ENCODE measurements around the gene NT5C3B.
"Not testable (repeated sequence)": the region's sequence is repeated elsewhere in the genome, so short reads cannot be mapped to it uniquely, and the experiment has no call there.

The NT5C3B gene

GRCh38 chr17:41863074-41863848 is 27.2 kb upstream of the NT5C3B start:
- H3K4me3 ChIP-seq (ENCODE audit: low read depth, low read length), result peak overlapping the region; percentile 89; the same call in 1 of the 2 replicates
- no peak for DNase-seq (ENCODE audit: low read depth)
- no peak for TF ChIP-seq CTCF (IDR thresholded peaks at IDR 0.05; ENCODE audit: control insufficient read depth, extremely low read depth, insufficient read depth)

GRCh38 chr17:41860254-41860931 is 24.4 kb upstream of the NT5C3B start:
- no peak for DNase-seq (ENCODE audit: low read depth)
- TF ChIP-seq CTCF (IDR thresholded peaks at IDR 0.05; ENCODE audit: control insufficient read depth, extremely low read depth, insufficient read depth), result no peak
- H3K4me3 ChIP-seq (ENCODE audit: low read depth, low read length), result no peak overlapping the region

- DNase-seq (ENCODE audit: low read depth); H3K4me3 ChIP-seq (ENCODE audit: low read depth, low read length): not testable (repeated sequence)
Measured at GRCh38 chr17:41851382-41851781, 15.3 kb upstream of the NT5C3B start.

GRCh38 chr17:41849251-41849990 is 13.4 kb upstream of the NT5C3B start:
- no peak for DNase-seq (ENCODE audit: low read depth)
- no peak for TF ChIP-seq CTCF (IDR thresholded peaks at IDR 0.05; ENCODE audit: control insufficient read depth, extremely low read depth, insufficient read depth)
- no peak overlapping the region for H3K4me3 ChIP-seq (ENCODE audit: low read depth, low read length)

DNA sequence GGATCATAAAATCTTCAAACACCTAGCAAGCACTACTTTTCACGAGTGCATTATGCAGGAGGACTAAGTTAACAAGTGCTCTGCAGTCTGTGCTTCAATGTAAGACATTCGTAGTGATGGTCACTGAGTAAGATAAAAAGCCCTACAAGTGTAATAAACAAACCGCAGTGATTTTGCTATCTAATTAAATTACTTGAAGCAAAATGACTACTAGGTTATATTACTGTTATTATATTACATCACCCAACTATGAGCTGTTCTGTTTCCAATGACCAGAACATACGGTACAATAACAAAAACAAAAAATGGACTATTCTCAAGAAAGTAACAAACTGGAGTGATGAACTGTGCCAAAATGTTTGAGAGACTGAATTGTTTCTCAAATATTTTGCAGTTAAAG is 12.8 kb upstream of the NT5C3B start:
- no peak for TF ChIP-seq CTCF (IDR thresholded peaks at IDR 0.05; ENCODE audit: control insufficient read depth, extremely low read depth, insufficient read depth)
- no peak overlapping the region for H3K4me3 ChIP-seq (ENCODE audit: low read depth, low read length)
- DNase-seq (ENCODE audit: low read depth), result no peak

DNA sequence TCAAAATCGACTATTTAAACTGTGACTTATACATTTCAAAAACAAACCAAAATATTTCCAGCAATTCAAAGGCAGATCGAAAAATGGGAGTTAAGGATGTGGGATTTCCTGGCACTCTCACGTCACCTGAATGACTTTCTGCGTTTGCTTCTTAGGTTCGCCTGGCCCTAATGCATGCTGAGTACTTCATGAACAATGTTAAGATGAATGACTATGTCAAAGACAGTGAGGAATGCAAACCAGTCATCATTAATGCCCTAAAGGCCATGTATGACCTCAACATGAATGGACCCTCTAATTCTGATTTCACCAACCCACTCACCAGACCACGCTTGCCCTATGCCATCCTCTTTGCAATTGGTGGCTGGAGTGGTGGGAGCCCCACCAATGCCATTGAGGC is 8.9 kb upstream of the NT5C3B start:
- no peak overlapping the region for H3K4me3 ChIP-seq (ENCODE audit: low read depth, low read length)
- no peak for TF ChIP-seq CTCF (IDR thresholded peaks at IDR 0.05; ENCODE audit: control insufficient read depth, extremely low read depth, insufficient read depth)
- DNase-seq (ENCODE audit: low read depth), result no peak

- not testable (repeated sequence) for H3K4me3 ChIP-seq (ENCODE audit: low read depth, low read length); DNase-seq (ENCODE audit: low read depth)
Measured at GRCh38 chr17:41840781-41841180, 4.7 kb upstream of the NT5C3B start.

DNA sequence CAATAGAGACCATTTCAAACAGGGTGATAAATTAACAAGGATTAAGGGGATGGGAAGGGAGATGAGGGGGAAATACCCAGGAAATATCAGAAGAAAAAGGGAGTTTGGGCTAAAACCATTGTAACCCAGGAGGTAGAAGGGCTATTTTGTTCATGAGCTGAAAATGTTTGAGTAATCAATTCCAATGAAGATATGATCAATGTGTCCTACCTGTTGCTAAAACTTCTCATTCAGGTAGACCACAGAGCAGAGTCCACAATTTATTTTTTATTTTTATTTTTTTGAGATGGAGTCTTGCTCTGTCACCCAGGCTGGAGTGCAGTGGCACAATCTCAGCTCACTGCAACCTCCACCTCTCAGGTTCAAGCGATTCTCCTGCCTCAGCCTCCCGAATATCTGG is 3.4 kb upstream of the NT5C3B start:
- H3K4me3 ChIP-seq (ENCODE audit: low read depth, low read length), result not testable (repeated sequence)

More for the DNA sequence above, 3.4 kb upstream of the NT5C3B start:
- DNase-seq (ENCODE audit: low read depth), result not testable (repeated sequence)
